Choroid plexus epithelial cell (primary cell): ENCODE measurements around the gene DLGAP1.

Experiments
- DNase-seq: peaks from one replicate; pipeline ENCODE4 v3.0.0-alpha.2; 2010; ENCODE audit warnings: low read depth
- H3K4me3 ChIP-seq: 2 replicates; pipeline ENCODE4 v1.5.1; 2011; ENCODE audit warnings: low read depth, mild to moderate bottlenecking, control low read depth, low read length, moderate library complexity
- TF ChIP-seq, protein P1 (sequence below): conservative IDR thresholded peaks from 2 replicates; pipeline ENCODE4 v1.5.1; 2011; ENCODE audit warnings: low read depth, mild to moderate bottlenecking, control low read depth, inconsistent platforms, low read length, moderate library complexity

The DLGAP1 gene

DNA sequence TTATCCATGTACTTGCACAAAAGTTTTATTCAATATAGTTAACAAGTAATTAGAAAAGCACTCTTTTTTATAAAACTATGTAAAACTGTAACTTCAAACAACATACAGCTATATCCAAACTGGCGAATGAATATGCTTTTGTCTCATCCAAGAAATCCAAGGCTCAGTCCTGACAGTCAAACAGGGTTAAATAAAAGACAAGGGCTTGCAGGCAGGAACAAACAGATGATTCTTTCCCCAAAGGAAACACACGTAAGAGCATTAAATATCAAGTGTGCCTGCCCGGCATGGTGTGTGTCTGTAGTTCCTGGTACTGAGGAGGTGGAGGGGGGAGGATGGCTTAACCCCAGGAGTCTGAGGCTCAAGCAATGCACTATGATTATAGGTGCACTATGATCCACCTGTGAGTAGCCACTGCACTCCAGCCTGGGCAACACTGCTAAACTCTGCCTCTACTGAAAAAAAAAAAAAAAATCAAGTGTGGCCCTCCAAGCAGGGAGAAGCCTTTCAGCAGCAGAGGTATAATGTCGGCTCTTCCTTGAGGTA is 171.3 kb downstream of the DLGAP1 start:
- TF ChIP-seq, protein P1, sequence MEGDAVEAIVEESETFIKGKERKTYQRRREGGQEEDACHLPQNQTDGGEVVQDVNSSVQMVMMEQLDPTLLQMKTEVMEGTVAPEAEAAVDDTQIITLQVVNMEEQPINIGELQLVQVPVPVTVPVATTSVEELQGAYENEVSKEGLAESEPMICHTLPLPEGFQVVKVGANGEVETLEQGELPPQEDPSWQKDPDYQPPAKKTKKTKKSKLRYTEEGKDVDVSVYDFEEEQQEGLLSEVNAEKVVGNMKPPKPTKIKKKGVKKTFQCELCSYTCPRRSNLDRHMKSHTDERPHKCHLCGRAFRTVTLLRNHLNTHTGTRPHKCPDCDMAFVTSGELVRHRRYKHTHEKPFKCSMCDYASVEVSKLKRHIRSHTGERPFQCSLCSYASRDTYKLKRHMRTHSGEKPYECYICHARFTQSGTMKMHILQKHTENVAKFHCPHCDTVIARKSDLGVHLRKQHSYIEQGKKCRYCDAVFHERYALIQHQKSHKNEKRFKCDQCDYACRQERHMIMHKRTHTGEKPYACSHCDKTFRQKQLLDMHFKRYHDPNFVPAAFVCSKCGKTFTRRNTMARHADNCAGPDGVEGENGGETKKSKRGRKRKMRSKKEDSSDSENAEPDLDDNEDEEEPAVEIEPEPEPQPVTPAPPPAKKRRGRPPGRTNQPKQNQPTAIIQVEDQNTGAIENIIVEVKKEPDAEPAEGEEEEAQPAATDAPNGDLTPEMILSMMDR: no peak
- DNase-seq: no peak
- H3K4me3 ChIP-seq: no peak overlapping the region

DNA sequence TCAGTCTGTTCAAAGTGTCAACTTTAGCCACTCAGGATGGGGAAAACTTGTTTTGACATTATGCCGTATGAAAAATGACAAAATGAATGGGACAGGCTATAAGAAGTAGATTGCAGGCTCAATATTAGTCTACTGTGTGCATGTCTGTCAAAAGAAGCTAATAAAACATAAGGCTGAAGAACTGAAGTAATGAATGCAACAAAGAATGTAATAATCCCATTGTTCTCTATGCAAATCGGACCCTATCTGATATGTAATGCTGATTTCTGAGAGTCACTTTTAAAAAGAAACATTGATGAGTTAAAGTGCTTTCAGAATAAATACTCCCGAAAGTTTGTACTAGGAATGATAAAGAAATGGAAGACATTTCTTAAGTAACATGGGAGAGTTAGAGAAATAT is 172.2 kb downstream of the DLGAP1 start:
- TF ChIP-seq, protein P1: no peak
- DNase-seq: no peak
- no peak overlapping the region for H3K4me3 ChIP-seq

DNA sequence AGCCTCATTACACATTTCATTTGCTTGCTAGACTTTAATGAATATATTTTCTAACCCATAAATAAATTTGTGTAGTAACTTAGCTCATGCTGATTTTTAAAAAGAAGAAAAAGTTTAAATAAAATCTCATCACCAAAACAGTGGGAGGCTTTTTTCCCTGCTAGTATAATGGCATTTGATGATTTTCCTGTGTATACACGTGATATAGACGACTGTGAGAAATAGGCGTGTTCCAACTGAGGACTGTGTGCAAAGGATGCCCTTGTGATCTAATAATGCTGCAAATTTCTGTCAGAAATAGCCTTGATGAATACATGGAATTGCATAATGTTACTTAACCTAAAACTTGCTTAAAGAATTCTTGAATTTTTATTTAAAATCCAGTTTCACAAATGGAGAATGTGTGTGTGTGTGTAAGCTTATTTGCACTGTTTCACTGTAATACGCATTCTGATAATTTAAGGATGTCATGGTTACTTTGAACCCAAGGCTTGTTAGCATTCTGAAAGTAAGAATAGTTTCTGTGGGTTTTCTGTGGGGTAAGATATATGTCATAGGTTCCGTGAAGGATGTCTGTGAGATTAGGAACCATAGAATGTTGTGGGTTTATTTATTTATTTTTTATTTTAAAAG is 178.0 kb downstream of the DLGAP1 start:
- no peak overlapping the region for H3K4me3 ChIP-seq
- DNase-seq: no peak
- TF ChIP-seq, protein P1: no peak

GRCh38 chr18:4271952-4272351 is 183.2 kb downstream of the DLGAP1 start:
- H3K4me3 ChIP-seq: no peak overlapping the region
- DNase-seq: no peak
- TF ChIP-seq, protein P1: no peak

GRCh38 chr18:4270988-4271387 is 184.1 kb downstream of the DLGAP1 start:
- TF ChIP-seq, protein P1: no peak
- DNase-seq: no peak
- H3K4me3 ChIP-seq: no peak overlapping the region

DNA sequence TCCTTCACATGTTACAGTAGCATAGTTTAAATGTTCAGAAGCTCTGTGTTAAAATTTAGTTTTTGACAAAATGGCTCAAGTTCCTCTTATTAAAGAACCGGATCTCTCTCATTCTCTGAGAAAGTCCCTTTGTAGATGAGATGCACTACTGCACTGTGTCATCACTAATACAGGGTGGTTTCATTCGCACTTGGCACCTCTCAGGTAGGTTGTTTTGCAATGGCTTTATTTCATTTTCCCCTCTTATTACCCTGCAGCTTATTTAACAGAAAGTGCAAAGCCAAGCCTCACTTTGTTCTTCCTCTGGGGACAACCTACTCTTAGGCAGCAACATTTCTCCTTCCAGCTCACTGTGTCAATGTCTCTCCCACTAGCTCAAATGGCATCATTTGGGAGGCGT is 185.1 kb downstream of the DLGAP1 start:
- TF ChIP-seq, protein P1: no peak
- H3K4me3 ChIP-seq: no peak overlapping the region
- DNase-seq: no peak

DNA sequence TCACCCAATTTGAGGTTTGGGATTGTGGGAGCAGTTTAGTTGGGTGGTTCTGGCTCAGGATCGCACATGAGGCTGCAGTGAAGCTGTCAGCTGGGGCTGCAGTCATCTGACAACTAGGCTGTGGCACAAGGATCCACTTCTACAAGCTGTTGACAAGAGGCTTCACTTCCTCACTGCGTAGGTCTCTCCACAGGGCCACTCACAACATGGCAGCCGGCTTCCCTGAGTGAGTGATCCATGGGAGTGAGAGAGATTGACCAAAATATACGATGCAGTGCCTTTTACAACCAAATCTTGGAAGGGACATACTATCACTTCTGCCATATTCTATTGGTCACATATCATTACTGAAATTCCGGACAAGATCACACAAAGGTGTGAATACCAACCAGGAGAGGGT is 187.5 kb downstream of the DLGAP1 start:
- TF ChIP-seq, protein P1: no peak
- no peak overlapping the region for H3K4me3 ChIP-seq
- no peak for DNase-seq
